NT2/D1 (cell line): Measurements from ENCODE around the gene NOD1.

Source experiments
- SUZ12 ChIP-seq: IDR thresholded peaks from 2 replicates; pipeline ENCODE4 v1.6.1; 2011; ENCODE audit not compliant: insufficient read length, insufficient read depth; ENCODE audit errors: extremely low read depth
- YY1 ChIP-seq: IDR thresholded peaks from 2 replicates; pipeline ENCODE4 v1.6.1; 2011; ENCODE audit not compliant: insufficient read length, insufficient read depth
- ZNF274 ChIP-seq: IDR thresholded peaks from 2 replicates; pipeline ENCODE4 v1.6.1; 2011; ENCODE audit warnings: mild to moderate bottlenecking, low read depth, low read length

DNA sequence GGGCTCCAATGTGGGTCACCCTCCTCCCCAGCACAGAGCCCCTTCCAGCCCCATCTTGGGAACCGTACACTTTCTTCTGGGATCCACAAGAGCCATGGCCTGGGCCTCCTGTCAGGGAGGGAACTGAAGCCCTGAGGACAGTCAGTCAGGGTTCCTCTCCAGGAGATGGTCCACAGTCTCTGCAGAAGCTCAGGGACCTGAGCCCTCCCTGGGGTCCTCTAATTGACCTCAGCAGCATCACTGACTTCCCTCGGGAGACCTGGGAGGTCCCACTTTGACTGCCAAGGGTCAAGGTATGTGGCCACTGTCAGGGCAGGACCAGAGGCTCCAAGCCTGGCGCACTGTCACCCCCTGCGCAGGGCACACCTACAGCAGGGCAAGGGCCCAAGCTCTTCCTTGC is 32.3 kb downstream of the NOD1 start:
- TF ChIP-seq YY1 (no peak), ZNF274 (no peak), SUZ12 (no peak)
